Measurements from ENCODE around the gene LUC7L. TPM values are rescaled to one million over a fixed set of nuclear protein-coding genes. Genes with fewer than 3 reads are reported as not detected.

Gene LUC7L
- total RNA-seq, 1 donor from 2014 or later = 64.6 TPM

GRCh38 chr16:140175-140857, 88.9 kb downstream of the LUC7L start:
- Mint-ChIP-seq H3K27ac (ENCODE audit: unreplicated experiment) (no peak overlapping the region), H3K27me3 (ENCODE audit: low read depth) (no peaks in the 10 kb centered on the region), H3K4me1 (ENCODE audit: low read depth) (peaks cover 12% of the 10 kb centered on the region), H3K4me3 (ENCODE audit: unreplicated experiment) (no peak overlapping the region), H3K36me3 (ENCODE audit: low read depth) (no peaks in the 10 kb centered on the region), H3K9me3 (ENCODE audit: low read depth) (no peaks in the 10 kb centered on the region)
- TF ChIP-seq CTCF (IDR thresholded peaks at IDR 0.05) = no peak
- no peak for DNase-seq (ENCODE audit: low spot score)

Other genes starting within 250 kb of the LUC7L start
- gene POLR3K, start 175.8 kb downstream of the LUC7L start, total RNA-seq = 7.3 to 11.3 TPM (median 7.5 TPM) in 3 replicates
- 27.7 to 40.5 TPM (median 28.0 TPM) in 3 replicates for gene SNRNP25, start 175.6 kb downstream of the LUC7L start, total RNA-seq
- gene RHBDF1, start 156.8 kb downstream of the LUC7L start, total RNA-seq = 52.4 to 55.5 TPM (median 52.7 TPM) in 3 replicates
- 52.6 to 65.4 TPM (median 61.1 TPM) in 3 replicates for gene MPG, start 151.2 kb downstream of the LUC7L start, total RNA-seq
- gene NPRL3, start 90.8 kb downstream of the LUC7L start, total RNA-seq = 32.0 to 39.6 TPM (median 35.4 TPM) in 3 replicates
- not detected in 3 replicates for gene HBZ, start 76.8 kb downstream of the LUC7L start, total RNA-seq
- gene HBM, start 63.5 kb downstream of the LUC7L start, total RNA-seq = not detected in 3 replicates
- not detected in 3 replicates for gene HBA2, start 56.6 kb downstream of the LUC7L start, total RNA-seq
- not detected in 3 replicates for gene HBA1, start 52.8 kb downstream of the LUC7L start, total RNA-seq
- gene HBQ1, start 49.0 kb downstream of the LUC7L start, total RNA-seq = 0.74 TPM in 1 of 3 replicates, not detected in the others
- gene FAM234A, start 5.4 kb upstream of the LUC7L start, total RNA-seq = 122 to 146 TPM (median 125 TPM) in 3 replicates
- 20.3 to 23.2 TPM (median 21.0 TPM) in 3 replicates for gene RGS11, start 46.5 kb upstream of the LUC7L start, total RNA-seq
- gene ARHGDIG, start 51.1 kb upstream of the LUC7L start, total RNA-seq = 0.82 to 4.0 TPM (median 3.7 TPM) in 3 replicates
- 0.89 to 1.6 TPM (median 1.5 TPM) in 3 replicates for gene PDIA2, start 53.7 kb upstream of the LUC7L start, total RNA-seq
- gene AXIN1, start 123.3 kb upstream of the LUC7L start, total RNA-seq = 19.8 to 27.2 TPM (median 26.9 TPM) in 3 replicates
- 53.4 to 57.7 TPM (median 54.7 TPM) in 3 replicates for gene MRPL28, start 141.1 kb upstream of the LUC7L start, total RNA-seq
- 49.5 to 61.2 TPM (median 59.7 TPM) in 3 replicates for gene PGAP6, start 152.5 kb upstream of the LUC7L start, total RNA-seq
- gene NME4, start 167.8 kb upstream of the LUC7L start, total RNA-seq = 176 to 246 TPM (median 231 TPM) in 3 replicates
- 21.8 to 25.1 TPM (median 22.2 TPM) in 3 replicates for gene DECR2, start 172.4 kb upstream of the LUC7L start, total RNA-seq
- 41.9 to 52.4 TPM (median 45.1 TPM) in 3 replicates for gene RAB11FIP3, start 196.2 kb upstream of the LUC7L start, total RNA-seq

Measured in chondrocyte (in vitro differentiated cells).